ENCODE measurements around the gene TYMS. TPM values are rescaled to one million over a fixed set of nuclear protein-coding genes. Genes with fewer than 3 reads are reported as not detected.
A peak's percentile ranks its signal among the peaks of the same experiment; 100 is the strongest.

TYMS gene
- total RNA-seq, 1 experiment from 2014 or later = 140 TPM

GRCh38 chr18:635171-635570 is 22.3 kb upstream of the TYMS start:
- Mint-ChIP-seq H3K27ac (peak overlapping the region in 2 of 3 experiments; percentile 52 to 85; a peak in 2 of 7 replicates), H3K4me1 (peaks cover 21% of the 10 kb centered on the region in 2 experiments)
- no peak overlapping the region for H3K14ac ChIP-seq (ENCODE audit: insufficient read depth, low read length)

More at GRCh38 chr18:635171-635570, 22.3 kb upstream of the TYMS start:
- Histone ChIP-seq H3K56ac (ENCODE audit: insufficient read length, low read depth, low read length) (no peak overlapping the region), H3K4me1 (ENCODE audit: insufficient read depth, low read length) (no peaks in the 10 kb centered on the region), H3K27me3 (ENCODE audit: insufficient read depth, low read length) (no peaks in the 10 kb centered on the region), H3K9me3 (ENCODE audit: control insufficient read depth, low read depth, low read length) (no peaks in the 10 kb centered on the region), H4K5ac (ENCODE audit: insufficient read length, low read depth, low read length) (no peak overlapping the region), H3K4me2 (ENCODE audit: insufficient read depth, insufficient read length, low read length) (peak overlapping the region; percentile 30), H3K27ac (ENCODE audit: insufficient read length, low read depth, low read length) (no peak overlapping the region), H4K91ac (ENCODE audit: insufficient read length, low read depth, low read length) (no peak overlapping the region), H3K23ac (ENCODE audit: insufficient read length, low read depth, low read length) (no peak overlapping the region), H3K79me2 (ENCODE audit: insufficient read depth, low read length) (no peaks in the 10 kb centered on the region), H2BK120ac (ENCODE audit: low read depth, low read length, poor library complexity, severe bottlenecking) (no peak overlapping the region), H2BK5ac (ENCODE audit: insufficient read length, low read length) (no peak overlapping the region), H3K79me1 (ENCODE audit: insufficient read depth, low read depth, low read length, poor library complexity, severe bottlenecking) (no peaks in the 10 kb centered on the region), H2AFZ (ENCODE audit: low read length) (no peak overlapping the region), H3K4ac (ENCODE audit: low read depth, low read length) (no peak overlapping the region), H2AK5ac (ENCODE audit: insufficient read length, low read length) (no peak overlapping the region), H4K8ac (replicated peaks; ENCODE audit: insufficient read length, low read depth, low read length) (no peak overlapping the region), H2BK12ac (ENCODE audit: insufficient read length, low read depth, low read length) (no peak overlapping the region), H3K9ac (ENCODE audit: extremely low read depth, insufficient read length, low read length) (no peak overlapping the region), H2BK15ac (ENCODE audit: low read depth, low read length) (no peak overlapping the region), H3T11ph (ENCODE audit: low read length) (no peak overlapping the region), H3K18ac (ENCODE audit: insufficient read length, low read depth, low read length) (no peak overlapping the region), H3K23me2 (ENCODE audit: insufficient read length, low read depth, low read length, poor library complexity, severe bottlenecking) (no peaks in the 10 kb centered on the region), H2BK20ac (ENCODE audit: low read depth, low read length, poor library complexity, severe bottlenecking) (no peak overlapping the region), H4K20me1 (ENCODE audit: control insufficient read depth, insufficient read depth, insufficient read length) (no peaks in the 10 kb centered on the region)
- Mint-ChIP-seq H3K9me3 (no peaks in the 10 kb centered on the region; a peak in 2 of 5 replicates), H3K36me3 (ENCODE audit: insufficient read depth in 1 of 3, low read depth in 3 of 3) (peaks cover 0 to 11% (median 4%) of the 10 kb centered on the region in 3 experiments; a peak in 4 of 7 replicates), H3K27me3 (ENCODE audit: low read depth) (no peaks in the 10 kb centered on the region; the same call in none of the 2 replicates), H3K4me3 (peak overlapping the region; percentile 39 to 61)
- WGBS (ENCODE audit: extremely low coverage, insufficient read length, low lambda C conversion rate) = no CpG with 5 or more reads among the region's 8 CpGs
- DNase-seq = peak; percentile 58
- no peak for TF ChIP-seq CTCF (conservative IDR thresholded peaks at IDR 0.05)
